ENCODE measurements around the gene TLK1. TPM values are rescaled to one million over a fixed set of nuclear protein-coding genes. Genes with fewer than 3 reads are reported as not detected.

Gene TLK1
- total and polyA plus RNA-seq, 10 of the 15 experiments (the other 5 are each of a cell fraction or from before 2014, with no cell fraction given), result 25.1 to 126 (median 57.3) TPM

- TF ChIP-seq RELB (IDR thresholded peaks at IDR 0.05; ENCODE audit: low read depth) (no peak), SMAD5 (IDR thresholded peaks at IDR 0.05; ENCODE audit: low read depth) (no peak; the same call in 1 of the 2 replicates), MLLT1 (IDR thresholded peaks at IDR 0.05) (peak; percentile 66), RELA (IDR thresholded peaks at IDR 0.05; ENCODE audit: borderline replicate concordance, partially characterized antibody) (peak; percentile 37), BRCA1 (IDR thresholded peaks at IDR 0.05; ENCODE audit: low read depth, low read length) (peak; percentile 65), E4F1 (IDR thresholded peaks at IDR 0.05; ENCODE audit: borderline replicate concordance, partially characterized antibody) (peak; percentile 33), ZNF687 (IDR thresholded peaks at IDR 0.05) (peak; percentile 35; the same call in 1 of the 2 replicates), LARP7 (IDR thresholded peaks at IDR 0.05) (peak; percentile 76), ZSCAN29 (IDR thresholded peaks at IDR 0.05) (0 out of 2 replicates have a peak, but pooled peaks have one; percentile 17), CREB1 (IDR thresholded peaks at IDR 0.05; ENCODE audit: low read depth) (peak; percentile 48), BCL11A (IDR thresholded peaks at IDR 0.05; ENCODE audit: low read depth, low read length) (0 out of 2 replicates have a peak, but pooled peaks have one; percentile 12), CTCF (IDR thresholded peaks at IDR 0.05 in 2 of 3, conservative IDR thresholded peaks at IDR 0.05 in 1 of 3; ENCODE audit: control insufficient read depth in 2 of 3, extremely low read depth in 1 of 3, insufficient read depth in 1 of 3, low read depth in 3 of 3, low read length in 3 of 3) (peak in 1 of 3 experiments; percentile 14; a peak in 1 of 6 replicates), E2F4 (IDR thresholded peaks at IDR 0.05; ENCODE audit: low read depth, low read length) (no peak), POLR2A (IDR thresholded peaks at IDR 0.05; ENCODE audit: low read depth, low read length) (peak; percentile 79), ZNF24 (IDR thresholded peaks at IDR 0.05) (peak; percentile 29; the same call in 1 of the 2 replicates), SMARCA5 (IDR thresholded peaks at IDR 0.05) (peak; percentile 14)
These were observed at the start of gene TLK1 (continued) for GRCh38 chr2:171160119-171160955.
